Right lobe of liver (tissue), 4 donors: ENCODE measurements around the gene NCK1.

Source experiments
- CTCF ChIP-seq, 4 donors: fragments of 200-600 bp in 3 of 4; fragments of 450-650 bp in 1 of 4; IDR thresholded peaks; one replicate each; pipeline versions ENCODE4 v1.5.1 to v1.8.0; 2016 to 2022; ENCODE audit warnings: antibody characterized with exemption in 4 of 4, mild to moderate bottlenecking in 2 of 4
- POLR2A ChIP-seq: fragments of 450-650 bp; IDR thresholded peaks from one replicate; pipeline ENCODE4 v1.6.1; 2017; ENCODE audit warnings: antibody characterized with exemption, mild to moderate bottlenecking
- donor health status: DM: no; HTN: no; CAD: no.
- donor health status: DM: no; HTN: no; CAD: no.
- donor health status: DM: no; HTN: yes; CAD: no.

DNA sequence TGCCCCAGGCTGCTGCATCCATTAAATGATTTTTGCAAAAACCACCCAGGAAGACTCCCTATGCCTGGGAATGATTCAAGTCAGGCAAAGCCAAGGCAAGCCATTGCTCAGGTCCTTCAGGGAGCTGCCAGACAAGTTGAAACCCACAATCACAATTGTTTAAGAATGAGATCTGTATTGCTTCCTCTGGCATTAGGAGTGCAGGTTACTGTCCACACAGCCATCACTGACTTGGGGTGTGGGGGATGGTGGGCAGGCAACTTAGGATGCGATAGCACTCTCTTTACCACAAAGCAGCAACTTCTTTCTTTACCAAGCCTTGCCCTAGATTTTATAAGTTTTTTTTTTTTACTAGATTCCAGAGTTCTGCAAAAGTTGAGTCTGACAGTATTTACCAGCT is 80.8 kb downstream of the NCK1 start:
- no peak for TF ChIP-seq CTCF (IDR thresholded peaks at IDR 0.05)
- no peak for TF ChIP-seq POLR2A
